AG10803 (cell line): Measurements from ENCODE around the gene SERPINE1.

Experiments
- DNase-seq: peaks from one replicate; pipeline ENCODE4 v3.0.0; 2010; ENCODE audit warnings: low read depth
- H3K4me3 ChIP-seq: 2 replicates; pipeline ENCODE4 v1.5.1; 2011; ENCODE audit warnings: mild to moderate bottlenecking, low read length, control low read depth
- TF ChIP-seq, protein P1 (sequence below): conservative IDR thresholded peaks from 2 replicates; pipeline ENCODE4 v1.5.1; 2011; ENCODE audit warnings: mild to moderate bottlenecking, low read length, control low read depth, inconsistent platforms

SERPINE1 gene

GRCh38 chr7:101160910-101161309 lies 34.0 kb downstream of the SERPINE1 start:
- TF ChIP-seq, protein P1, sequence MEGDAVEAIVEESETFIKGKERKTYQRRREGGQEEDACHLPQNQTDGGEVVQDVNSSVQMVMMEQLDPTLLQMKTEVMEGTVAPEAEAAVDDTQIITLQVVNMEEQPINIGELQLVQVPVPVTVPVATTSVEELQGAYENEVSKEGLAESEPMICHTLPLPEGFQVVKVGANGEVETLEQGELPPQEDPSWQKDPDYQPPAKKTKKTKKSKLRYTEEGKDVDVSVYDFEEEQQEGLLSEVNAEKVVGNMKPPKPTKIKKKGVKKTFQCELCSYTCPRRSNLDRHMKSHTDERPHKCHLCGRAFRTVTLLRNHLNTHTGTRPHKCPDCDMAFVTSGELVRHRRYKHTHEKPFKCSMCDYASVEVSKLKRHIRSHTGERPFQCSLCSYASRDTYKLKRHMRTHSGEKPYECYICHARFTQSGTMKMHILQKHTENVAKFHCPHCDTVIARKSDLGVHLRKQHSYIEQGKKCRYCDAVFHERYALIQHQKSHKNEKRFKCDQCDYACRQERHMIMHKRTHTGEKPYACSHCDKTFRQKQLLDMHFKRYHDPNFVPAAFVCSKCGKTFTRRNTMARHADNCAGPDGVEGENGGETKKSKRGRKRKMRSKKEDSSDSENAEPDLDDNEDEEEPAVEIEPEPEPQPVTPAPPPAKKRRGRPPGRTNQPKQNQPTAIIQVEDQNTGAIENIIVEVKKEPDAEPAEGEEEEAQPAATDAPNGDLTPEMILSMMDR: no peak
- no peak for DNase-seq
- H3K4me3 ChIP-seq: no peak overlapping the region

DNA sequence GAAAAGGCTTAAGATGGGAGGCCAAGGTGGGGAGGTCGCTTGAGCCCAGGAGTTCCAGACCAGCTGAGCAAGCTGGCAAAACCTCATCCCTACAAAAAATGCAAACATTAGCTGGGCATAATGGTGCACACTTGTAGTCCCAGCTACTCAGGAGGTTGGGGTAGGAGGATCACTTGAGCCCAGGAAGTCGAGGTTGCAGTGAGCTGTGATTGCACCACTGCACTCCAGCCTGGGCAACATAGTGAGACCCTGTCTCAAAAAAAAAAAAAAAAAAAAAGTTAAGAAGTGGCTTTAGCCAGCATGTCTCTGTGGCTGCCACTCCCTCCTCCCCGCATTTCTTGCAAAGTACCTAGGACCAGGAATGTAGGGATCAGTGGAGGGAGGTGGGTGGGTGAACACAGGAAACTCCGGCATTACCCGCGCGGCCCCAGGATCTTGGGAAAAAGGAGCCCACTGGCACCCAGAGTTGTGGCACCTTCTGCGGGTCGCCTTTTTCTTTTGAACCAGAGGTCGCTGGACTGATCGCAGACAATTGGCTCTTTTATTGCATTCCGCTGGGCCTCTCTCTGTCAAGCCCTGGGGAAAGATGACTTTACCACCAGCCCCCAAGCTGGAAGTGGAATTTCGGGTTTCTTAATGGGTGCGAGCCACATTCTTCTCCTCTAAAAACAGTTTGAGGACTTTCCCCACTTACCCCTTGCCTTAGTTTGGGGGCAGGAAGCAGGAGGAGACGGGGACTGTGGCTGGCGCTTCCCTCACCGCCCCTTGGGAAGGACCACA lies 35.0 kb downstream of the SERPINE1 start:
- TF ChIP-seq, protein P1: no peak
- no peak for DNase-seq
- no peak overlapping the region for H3K4me3 ChIP-seq

GRCh38 chr7:101162551-101163278 lies 35.8 kb downstream of the SERPINE1 start:
- TF ChIP-seq, protein P1: no peak
- 0 out of 2 replicates have a peak overlapping the region, but pooled peaks have one; percentile 17 for H3K4me3 ChIP-seq
- DNase-seq: peak; percentile 42

DNA sequence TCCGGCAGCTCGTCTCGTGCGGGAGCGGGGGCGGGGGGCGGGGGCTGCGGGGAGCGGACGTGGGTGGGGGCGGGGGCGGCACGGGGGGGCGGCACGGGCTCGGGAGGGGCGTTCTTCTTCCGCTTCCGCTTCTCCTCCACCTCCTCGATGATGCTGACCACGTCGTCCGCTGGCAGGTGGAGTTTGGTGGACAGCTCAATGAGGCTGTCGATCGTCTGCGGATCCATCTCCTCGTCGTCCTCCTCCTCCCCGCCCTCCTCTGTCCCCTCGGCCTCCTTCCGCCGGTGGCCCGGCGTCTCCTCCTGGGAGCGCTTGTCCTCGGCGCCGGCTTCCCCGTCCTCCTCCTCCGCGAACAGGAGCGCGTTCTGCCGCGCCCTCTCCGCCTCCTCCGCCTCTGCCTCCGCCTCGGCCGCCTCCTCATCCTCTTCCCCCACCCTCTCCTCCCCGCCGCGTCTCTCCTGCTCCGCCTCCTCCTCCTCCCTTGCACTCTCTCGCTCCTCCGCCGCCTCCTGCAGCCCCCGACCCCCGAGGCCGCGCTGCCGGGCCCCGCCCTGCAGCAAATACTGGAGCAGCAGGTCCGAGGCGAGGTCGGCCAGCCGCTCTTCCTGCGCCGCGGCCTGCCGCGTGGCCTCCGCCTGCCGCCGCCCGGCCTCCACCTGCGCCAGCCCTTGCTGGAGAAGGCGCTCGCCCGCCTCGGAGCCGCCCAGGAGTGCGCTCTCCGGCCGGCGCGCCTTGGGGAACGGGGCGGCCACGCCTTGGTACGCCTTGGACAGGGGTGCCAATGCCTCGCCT lies 36.6 kb downstream of the SERPINE1 start:
- TF ChIP-seq, protein P1: no peak
- H3K4me3 ChIP-seq: peak overlapping the region; percentile 48
- DNase-seq: no peak

- DNase-seq: peak; percentile 65
- TF ChIP-seq, protein P1: no peak
- peak overlapping the region; percentile 30 for H3K4me3 ChIP-seq
Observed at GRCh38 chr7:101164071-101164840, 37.4 kb downstream of the SERPINE1 start.

DNA sequence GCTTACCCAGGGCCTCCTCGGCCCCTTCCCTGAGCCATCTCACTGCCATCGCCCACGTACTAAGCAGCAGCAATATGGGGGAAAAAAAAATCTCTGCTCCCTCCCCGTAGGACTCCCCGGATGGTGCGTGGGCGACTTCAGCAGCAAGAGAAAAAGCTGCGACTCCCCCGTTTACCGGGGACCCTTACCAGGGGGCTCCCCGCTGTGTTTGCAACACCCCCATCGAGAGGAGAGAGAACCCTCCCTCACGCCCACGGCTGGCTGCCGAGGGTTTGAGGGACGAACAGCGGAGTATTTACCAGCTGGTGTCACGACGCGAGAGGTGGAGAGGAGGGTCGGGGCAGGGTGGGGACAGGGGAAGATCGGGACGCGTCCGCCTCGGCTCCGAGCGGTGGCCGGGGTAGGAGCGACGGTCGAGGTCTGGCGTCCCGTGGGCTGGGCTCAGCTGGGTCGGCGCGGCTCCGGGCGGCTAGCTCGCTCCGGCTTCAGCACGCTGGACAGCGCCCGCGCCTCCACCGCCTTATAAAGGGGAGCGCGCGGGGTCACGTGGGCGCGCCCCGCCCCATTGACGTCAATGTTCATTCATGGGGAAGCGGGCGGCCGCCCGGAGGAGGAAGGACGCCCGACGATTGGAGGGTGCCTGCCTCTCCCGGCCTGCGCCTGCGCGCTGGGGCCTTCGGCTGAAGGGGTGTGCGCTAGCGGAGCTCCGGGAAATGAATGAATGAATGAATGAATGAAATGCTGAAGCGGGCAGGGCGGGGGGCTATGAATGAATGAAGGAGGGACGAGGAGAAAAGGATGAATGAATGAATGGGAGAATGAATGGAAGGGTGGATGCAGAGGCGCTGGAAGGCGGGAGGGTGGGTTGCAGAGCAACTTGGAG lies 38.4 kb downstream of the SERPINE1 start, which contains the start of gene VGF:
TSS of gene VGF (minus strand) at position 495 of the 883 bp plus-strand sequence. CDS start 726 bp downstream, outside the sequence.
- TF ChIP-seq, protein P1: no peak
- peak; percentile 92 for DNase-seq
- peak within 1 kb of the TSS; percentile 40 for H3K4me3 ChIP-seq
